Ishikawa (cell line): ENCODE results near the gene PAXX.

Experiments
- CEBPB ChIP-seq: IDR thresholded peaks from 2 replicates; pipeline ENCODE4 v1.6.1; 2012
- CREB1 ChIP-seq: IDR thresholded peaks from 2 replicates; pipeline ENCODE4 v1.6.1; 2012; ENCODE audit warnings: low read depth
- EGR1 ChIP-seq: IDR thresholded peaks from 2 replicates; pipeline ENCODE4 v1.6.1; 2012
- EP300 ChIP-seq: IDR thresholded peaks from 2 replicates; pipeline ENCODE4 v1.6.1; 2012; ENCODE audit warnings: borderline replicate concordance
- FOXM1 ChIP-seq: IDR thresholded peaks from 2 replicates; pipeline ENCODE4 v1.6.1; 2012; ENCODE audit warnings: low read depth, borderline replicate concordance
- MAX ChIP-seq: IDR thresholded peaks from 2 replicates; pipeline ENCODE4 v1.6.1; 2012
- NFIC ChIP-seq: IDR thresholded peaks from 2 replicates; pipeline ENCODE4 v1.6.1; 2012
- RAD21 ChIP-seq: IDR thresholded peaks from 2 replicates; pipeline ENCODE4 v1.6.1; 2012; ENCODE audit warnings: low read depth
- REST ChIP-seq: IDR thresholded peaks from 2 replicates; pipeline ENCODE4 v1.6.1; 2012; ENCODE audit warnings: low read depth, mild to moderate bottlenecking
- TAF1 ChIP-seq: IDR thresholded peaks from 2 replicates; pipeline ENCODE4 v1.6.1; 2012; ENCODE audit warnings: low read depth, mild to moderate bottlenecking
- TCF12 ChIP-seq: IDR thresholded peaks from 2 replicates; pipeline ENCODE4 v1.6.1; 2012; ENCODE audit warnings: low read depth
- TEAD4 ChIP-seq: IDR thresholded peaks from 2 replicates; pipeline ENCODE4 v1.6.1; 2012
- YY1 ChIP-seq: IDR thresholded peaks from 2 replicates; pipeline ENCODE4 v1.6.1; 2012; ENCODE audit warnings: low read depth
- ZBTB7A ChIP-seq: IDR thresholded peaks from 2 replicates; pipeline ENCODE4 v1.6.1; 2012; ENCODE audit warnings: low read depth
- TF ChIP-seq, protein P1 (sequence below): IDR thresholded peaks from 2 replicates; pipeline ENCODE4 v1.6.1; 2012

PAXX gene

GRCh38 chr9:137032858-137033257 lies 40.6 kb downstream of the PAXX start:
- TF ChIP-seq EP300 = no peak
- no peak for TF ChIP-seq FOXM1
- TF ChIP-seq TCF12 = no peak
- TF ChIP-seq REST = no peak
- TF ChIP-seq EGR1 = no peak
- no peak for TF ChIP-seq CEBPB
- no peak for TF ChIP-seq YY1
- no peak for TF ChIP-seq ZBTB7A
- TF ChIP-seq RAD21 = no peak
- TF ChIP-seq TAF1 = no peak
- TF ChIP-seq NFIC = no peak
- TF ChIP-seq, protein P1, sequence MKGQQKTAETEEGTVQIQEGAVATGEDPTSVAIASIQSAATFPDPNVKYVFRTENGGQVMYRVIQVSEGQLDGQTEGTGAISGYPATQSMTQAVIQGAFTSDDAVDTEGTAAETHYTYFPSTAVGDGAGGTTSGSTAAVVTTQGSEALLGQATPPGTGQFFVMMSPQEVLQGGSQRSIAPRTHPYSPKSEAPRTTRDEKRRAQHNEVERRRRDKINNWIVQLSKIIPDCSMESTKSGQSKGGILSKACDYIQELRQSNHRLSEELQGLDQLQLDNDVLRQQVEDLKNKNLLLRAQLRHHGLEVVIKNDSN = no peak

DNA sequence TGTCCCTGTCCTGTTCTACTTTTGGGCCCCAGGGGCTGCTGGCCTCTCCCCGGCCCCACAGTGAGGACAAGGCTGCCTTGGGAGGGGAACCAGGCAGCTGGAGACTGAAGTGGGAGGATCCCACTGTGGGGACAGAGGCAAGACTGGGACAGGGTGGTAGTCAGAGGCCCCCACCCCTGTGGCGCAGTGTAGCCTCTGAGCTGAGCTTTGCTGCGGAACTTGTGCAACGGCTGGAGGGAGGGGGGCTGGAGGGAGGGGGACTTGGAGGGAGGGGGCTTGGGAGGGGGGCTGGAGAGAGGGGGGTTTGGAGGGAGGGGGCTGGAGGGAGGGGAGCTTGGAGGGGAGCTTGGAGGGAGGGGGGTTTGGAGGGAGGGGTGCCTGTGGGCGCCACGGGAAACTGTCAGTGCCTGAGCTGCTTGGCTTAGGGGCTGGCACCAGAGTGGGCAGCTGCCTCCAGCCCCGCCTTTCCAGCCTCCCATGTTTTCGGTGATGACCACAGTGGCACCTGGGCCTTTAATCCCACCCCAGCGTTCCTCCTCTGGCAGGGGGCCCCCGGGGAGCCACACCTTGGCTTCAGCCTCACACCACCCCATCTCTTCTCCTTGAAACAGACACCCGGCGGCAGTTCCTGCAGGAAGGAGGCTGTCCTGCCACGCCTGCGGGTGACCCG lies 42.0 kb downstream of the PAXX start:
- no peak for TF ChIP-seq CREB1
- TF ChIP-seq ZBTB7A = 0 out of 2 replicates have a peak, but pooled peaks have one; percentile 14
- no peak for TF ChIP-seq RAD21
- no peak for TF ChIP-seq REST

DNA sequence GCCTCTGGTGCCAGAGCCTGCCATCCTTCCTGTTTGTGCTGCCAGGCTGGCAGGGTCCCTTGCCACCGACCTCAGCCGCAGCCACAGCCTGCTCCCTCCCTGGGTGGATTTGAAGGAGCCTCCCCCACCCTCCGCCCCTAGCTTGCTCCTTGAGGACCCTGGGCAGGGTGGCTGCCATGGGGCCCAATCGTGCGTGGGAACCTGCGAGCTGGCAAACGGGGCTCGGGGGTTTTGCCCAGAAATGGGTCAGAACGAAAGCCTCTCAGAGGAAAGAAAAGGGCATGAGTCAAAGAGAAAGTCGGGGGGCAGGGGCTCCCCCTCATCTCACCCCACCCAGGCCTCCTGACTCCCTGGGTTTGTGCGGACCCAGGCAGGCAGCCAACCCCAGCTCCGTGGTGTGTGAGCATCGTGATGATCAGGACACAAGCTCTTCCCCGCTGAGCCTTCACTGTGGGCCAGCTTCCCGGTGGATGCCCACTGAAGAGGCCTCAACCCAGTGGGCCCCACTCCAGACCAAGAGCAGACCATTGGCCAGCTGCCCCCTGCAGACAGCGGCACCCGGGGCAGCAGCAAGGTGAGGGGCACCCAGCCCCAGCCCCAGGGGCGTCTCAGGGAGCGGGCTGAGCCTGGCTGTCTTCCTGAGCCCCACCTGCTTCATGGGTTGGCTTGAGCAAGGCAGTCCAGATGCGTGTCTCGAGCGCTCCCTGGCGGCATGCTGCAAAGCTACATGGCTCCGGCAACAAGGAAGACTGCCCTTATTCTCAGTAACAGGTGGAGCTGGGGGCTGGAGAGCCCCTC lies 42.7 kb downstream of the PAXX start:
- 0 out of 2 replicates have a peak, but pooled peaks have one; percentile 10 for TF ChIP-seq ZBTB7A
- TF ChIP-seq, protein P1 = no peak
- TF ChIP-seq RAD21 = peak; percentile 95
- TF ChIP-seq TEAD4 = no peak

DNA sequence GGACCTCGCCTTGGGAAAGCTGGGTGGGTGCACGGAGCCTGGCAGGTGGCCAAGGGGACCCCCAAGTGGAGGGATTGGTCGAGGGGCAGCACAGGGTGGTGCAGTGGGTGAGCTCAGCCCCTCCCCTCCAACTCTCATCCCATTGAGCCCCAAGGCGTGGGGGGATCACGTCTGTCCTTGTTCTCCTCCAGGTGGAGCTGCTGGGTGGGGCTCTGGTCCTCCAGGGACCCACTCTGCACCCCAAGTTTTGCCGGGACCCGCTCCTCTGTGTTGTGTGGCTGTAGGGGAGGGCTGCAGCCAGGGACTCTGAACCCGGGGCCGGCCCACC lies 43.2 kb downstream of the PAXX start:
- no peak for TF ChIP-seq MAX
- no peak for TF ChIP-seq TAF1
- TF ChIP-seq ZBTB7A = no peak
- TF ChIP-seq NFIC = no peak
- TF ChIP-seq, protein P1 = no peak
- no peak for TF ChIP-seq EP300
- no peak for TF ChIP-seq CEBPB
- no peak for TF ChIP-seq EGR1
- TF ChIP-seq TEAD4 = no peak
- no peak for TF ChIP-seq TCF12
- no peak for TF ChIP-seq FOXM1
- TF ChIP-seq RAD21 = no peak
- no peak for TF ChIP-seq YY1
- no peak for TF ChIP-seq CREB1
- no peak for TF ChIP-seq REST
